Right renal cortex interstitium (tissue), 3 donors: ENCODE results near the gene YIPF3. TPM values are rescaled to one million over a fixed set of nuclear protein-coding genes. Genes with fewer than 3 reads are reported as not detected.
"Not testable (repeated sequence)": the region's sequence is repeated elsewhere in the genome, so short reads cannot be mapped to it uniquely, and the experiment has no call there.

ENCODE experiments used
- DNase-seq, 3 donors: peaks; one replicate each; pipeline ENCODE4 v3.0.0-alpha.2; 2013; ENCODE audit warnings: low read depth in 3 of 3, low spot score in 2 of 3
- polyA plus RNA-seq, 3 donors: library from polyadenylated mRNA; unstranded; fragments of 120-200 nt; gene quantifications; one replicate each; pipeline ENCODE4 v1.2.1, GENCODE V29; 2013; ENCODE audit not compliant: insufficient read length in 3 of 3

The YIPF3 gene
- 100 to 1,000 TPM; 142 to 152 (median 148) TPM for polyA plus RNA-seq

DNA sequence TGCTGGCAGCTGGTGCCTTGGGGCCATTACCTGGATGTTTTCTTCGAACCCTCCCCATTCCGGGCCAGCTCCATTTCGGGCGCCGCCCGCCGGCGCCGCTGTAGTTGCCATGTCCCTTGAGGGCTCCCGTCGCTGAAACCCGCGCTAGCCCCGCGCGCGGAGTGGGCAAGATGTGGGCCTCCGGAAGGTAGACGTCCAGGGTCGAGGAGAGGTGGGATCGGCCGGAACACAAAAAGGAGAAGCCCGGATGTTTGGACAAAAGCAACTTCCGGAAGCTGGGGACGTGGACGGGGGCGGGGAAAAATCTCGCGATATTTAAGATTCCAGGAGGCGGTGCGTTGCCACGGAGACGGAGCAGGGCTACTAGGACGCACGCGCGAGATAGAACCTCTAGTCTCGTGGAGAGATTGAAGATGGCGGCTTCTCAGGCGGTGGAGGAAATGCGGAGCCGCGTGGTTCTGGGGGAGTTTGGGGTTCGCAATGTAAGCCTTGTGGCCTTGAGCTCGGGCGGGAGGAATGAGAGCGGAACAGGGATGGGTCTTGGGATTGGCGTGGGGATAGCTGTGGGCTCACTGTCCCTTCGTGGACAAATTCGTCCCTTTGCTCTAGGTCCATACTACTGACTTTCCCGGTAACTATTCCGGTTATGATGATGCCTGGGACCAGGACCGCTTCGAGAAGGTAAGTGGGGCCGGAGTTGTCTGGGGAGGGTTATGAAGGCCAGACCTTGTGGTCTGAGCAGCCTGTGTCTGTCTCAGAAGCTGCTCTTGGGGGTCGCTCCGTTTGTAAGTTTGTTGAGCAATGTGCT, at the start of gene YIPF3, which contains the start of gene POLR1C:
YIPF3 (minus strand) TSS at position 230 of the 808 bp plus-strand sequence; CDS start at position 111, 119 bp downstream.
POLR1C (plus strand) TSS at position 393 of the 808 bp plus-strand sequence; CDS start at position 414, 21 bp downstream.
- peak; percentile 95 to 98 (median 97) for DNase-seq

DNA sequence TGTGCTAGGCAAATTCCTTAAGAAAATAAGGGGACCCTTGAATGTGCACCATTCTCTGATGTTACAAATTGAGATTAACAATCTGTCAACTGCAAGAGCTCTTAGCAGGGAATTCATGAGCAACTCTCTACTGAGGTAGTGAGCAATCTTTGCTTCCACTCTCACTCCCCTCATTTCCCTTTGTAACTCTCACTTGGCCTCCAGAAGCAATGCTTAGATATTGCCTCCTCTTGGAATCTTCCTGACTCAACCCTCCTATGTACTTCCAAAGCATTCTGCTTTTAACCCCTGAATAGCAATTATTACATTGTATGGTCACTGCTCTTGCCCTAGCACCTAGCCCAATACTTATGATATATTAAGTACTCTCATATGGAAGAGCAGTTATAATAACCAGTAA, 42.6 kb upstream of the YIPF3 start:
- DNase-seq: no peak

- not testable (repeated sequence) for DNase-seq
These were observed 40.9 kb upstream of the YIPF3 start for GRCh38 chr6:43557620-43558019.

GRCh38 chr6:43547222-43547621, 30.5 kb upstream of the YIPF3 start:
- DNase-seq: no peak

DNA sequence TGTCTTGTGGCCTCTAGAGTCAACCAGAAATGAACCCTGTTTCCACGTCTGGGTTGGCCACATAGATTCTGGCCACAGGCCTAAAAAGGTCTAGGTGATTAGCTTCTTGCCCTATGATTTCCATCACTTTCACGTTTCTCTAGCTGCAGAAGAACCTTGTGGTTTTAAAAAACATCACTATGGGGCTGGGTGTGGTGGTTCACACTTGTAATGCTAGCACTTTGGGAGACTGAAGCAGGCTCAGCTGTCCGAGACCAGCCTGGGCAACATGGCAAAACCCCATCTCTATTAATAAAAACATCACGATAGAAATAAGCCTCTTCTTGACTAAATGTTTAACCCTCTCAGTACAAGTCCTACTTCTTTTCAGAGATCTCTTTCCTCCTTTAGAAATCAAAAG, 27.7 kb upstream of the YIPF3 start:
- DNase-seq: no peak

- no peak for DNase-seq
These were observed 25.2 kb upstream of the YIPF3 start for GRCh38 chr6:43541774-43542471.

DNA sequence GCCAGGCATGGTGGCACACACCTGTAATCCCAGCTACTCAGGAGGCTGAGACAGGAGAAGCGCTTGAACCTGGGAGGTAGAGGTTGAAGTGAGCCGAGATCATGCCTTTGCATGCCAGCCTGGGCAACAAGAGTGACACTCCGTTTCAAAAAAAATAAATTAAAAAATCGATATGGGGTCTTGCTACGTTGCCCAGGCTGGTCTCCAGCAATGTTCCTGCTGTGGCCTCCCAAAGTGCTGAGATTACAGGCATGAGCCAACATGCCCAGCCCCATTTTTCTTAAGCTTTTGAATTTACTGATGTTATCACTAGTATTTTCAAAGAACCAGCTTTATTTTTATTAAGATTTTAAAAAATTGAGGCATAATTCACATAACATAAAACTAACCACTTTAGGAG, 23.8 kb upstream of the YIPF3 start:
- DNase-seq: no peak

DNA sequence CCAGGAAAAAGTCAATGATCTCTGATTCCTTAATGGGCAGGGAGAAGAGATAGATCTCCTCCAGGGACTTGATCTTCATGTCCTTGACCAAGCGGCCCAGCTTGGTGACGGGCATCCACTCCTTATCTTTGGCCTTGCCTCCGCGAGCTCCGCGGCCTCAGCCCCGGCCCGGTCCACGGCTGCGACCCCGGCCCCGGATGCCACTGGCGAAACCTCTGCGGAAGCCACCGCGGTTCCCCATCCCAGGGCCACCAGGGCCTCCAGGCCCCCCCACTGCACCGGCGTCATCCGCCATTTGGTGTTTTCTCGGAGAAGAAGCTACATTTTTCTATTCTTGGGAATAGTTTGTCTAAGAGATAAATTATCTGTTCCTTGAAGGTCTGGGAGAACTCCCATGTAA, 22.7 kb upstream of the YIPF3 start:
- not testable (repeated sequence) for DNase-seq

GRCh38 chr6:43538986-43539385, 22.3 kb upstream of the YIPF3 start:
- DNase-seq: not testable (repeated sequence)

- DNase-seq: no peak
These were observed 15.5 kb upstream of the YIPF3 start for GRCh38 chr6:43532201-43532600.

DNA sequence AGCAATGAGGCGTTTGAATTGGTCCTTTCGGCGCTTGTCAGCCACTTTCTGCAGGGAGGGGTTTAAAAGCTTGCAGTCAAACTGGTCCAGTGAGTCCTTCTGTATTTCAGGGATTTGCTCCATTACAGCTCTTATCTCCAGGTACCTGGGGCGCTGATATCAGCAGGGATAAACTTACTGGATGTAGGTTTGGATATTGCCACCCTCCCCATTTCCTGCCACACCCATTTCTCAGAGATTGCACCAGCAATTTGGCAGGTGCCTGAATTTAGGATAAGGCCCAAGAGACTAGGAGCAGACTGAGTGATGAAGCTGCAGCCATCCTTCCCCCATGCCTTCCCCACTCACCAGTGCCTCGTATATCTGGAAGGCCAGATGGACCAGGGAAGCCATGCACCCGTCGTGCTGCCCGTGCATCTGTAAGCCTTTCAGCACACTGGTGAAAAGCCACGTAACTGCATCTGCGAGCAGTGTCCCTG, 7.8 kb upstream of the YIPF3 start:
- no peak for DNase-seq

- no peak for DNase-seq
These were observed 6.6 kb upstream of the YIPF3 start for GRCh38 chr6:43523284-43523683.

GRCh38 chr6:43522547-43523261, 6.0 kb upstream of the YIPF3 start:
- DNase-seq: no peak

GRCh38 chr6:43521836-43522235, 5.1 kb upstream of the YIPF3 start:
- no peak for DNase-seq

DNA sequence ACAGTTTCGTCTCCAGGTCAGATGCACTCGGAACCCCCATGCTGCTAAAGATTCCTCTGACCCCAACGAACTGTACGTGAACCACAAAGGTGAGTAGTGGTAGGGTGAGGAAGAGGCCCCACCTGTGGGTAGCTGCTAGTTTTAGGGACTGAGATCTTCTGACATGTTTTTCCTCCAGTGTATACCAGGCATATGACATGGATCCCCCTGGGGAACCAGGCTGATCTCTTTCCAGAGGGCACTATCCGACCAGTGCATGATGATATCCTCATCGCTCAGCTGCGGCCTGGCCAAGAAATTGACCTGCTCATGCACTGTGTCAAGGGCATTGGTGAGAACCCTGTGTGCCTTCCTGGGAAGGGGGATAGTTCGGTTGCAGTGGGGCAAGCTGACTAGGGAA, 3.4 kb upstream of the YIPF3 start:
- DNase-seq: no peak

DNA sequence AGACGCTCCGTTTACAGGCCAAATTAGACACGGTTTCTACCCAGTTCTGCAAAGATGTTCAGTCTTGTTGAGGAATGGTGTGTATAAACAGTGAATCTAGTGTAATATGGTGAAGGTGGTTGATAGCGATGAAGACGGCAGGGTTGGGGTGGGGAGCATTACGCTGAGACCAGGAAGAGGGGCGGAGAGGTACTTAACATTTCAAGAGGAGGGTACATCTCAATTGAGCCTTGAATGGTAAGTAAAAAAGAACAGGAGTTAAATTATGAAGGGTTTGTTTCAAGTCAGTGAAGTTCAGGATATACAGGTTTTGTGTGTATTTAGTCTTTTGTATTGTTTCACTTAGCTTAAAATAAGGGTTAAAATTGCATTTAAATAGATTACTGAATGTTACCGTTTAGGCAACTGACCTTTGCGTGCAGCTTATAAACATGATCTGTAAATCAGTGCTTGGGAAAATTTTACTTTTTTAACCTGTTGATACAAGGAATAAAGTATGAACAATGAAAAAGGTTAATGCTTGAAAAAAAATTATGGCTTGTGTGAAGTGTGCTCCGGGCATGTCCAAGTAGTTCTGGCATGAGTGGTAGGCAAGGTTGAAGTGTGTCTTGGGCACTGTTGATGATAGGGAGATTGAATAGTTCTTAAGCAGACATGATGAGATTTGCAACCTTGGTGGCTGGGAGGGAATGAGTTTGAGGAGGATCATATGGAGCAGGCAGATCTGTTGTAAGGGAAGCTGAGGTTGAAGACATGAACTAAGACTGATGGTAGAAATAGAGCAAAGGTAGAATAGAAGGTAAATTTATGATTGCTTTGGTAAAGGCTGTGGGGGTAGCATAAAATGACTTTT, 1.0 kb upstream of the YIPF3 start:
- DNase-seq: no peak

DNA sequence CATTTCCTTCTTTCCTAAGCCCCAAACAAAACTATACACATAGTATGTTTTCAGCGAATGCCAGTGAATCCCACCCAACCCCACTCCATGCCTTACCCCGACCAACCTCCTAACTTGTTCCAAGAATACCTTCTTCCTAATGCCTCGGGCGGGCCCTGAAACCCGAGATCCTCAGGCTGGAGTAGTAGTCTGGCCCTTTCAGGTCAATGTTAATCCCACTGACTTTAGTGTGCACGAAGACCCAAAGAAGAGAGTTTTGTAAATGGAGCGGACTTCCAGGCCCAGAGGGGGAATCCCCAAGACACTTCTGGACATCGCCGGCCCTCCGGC, 394 bp downstream of the YIPF3 start:
- no peak for DNase-seq

- DNase-seq: no peak
These were observed 918 bp downstream of the YIPF3 start for GRCh38 chr6:43515808-43516207.

GRCh38 chr6:43511824-43512415, 4.8 kb downstream of the YIPF3 start:
- DNase-seq: no peak

DNA sequence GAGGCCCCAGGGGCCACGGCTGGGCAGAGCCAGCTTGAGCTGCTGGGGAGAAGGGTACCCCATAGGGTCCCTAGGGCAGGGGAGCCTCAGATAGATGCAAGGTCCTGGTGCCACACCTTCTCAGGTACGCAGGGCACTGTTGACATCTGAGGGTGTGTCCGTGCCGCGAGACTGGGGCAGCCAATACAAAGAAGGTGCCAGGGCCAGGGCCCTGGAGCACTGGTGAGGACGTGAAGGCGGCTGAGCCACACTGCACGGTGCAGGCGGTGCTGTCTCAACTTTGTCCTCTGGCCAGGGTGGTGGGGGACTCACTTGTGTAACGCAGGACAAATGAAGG, 5.9 kb downstream of the YIPF3 start:
- DNase-seq: no peak
